Measurements from ENCODE around the gene SIGLEC11. TPM values are rescaled to one million over a fixed set of nuclear protein-coding genes. Genes with fewer than 3 reads are reported as not detected.

SIGLEC11 gene
- total RNA-seq, 1 donor from 2014 or later, result 12.7 TPM

DNA sequence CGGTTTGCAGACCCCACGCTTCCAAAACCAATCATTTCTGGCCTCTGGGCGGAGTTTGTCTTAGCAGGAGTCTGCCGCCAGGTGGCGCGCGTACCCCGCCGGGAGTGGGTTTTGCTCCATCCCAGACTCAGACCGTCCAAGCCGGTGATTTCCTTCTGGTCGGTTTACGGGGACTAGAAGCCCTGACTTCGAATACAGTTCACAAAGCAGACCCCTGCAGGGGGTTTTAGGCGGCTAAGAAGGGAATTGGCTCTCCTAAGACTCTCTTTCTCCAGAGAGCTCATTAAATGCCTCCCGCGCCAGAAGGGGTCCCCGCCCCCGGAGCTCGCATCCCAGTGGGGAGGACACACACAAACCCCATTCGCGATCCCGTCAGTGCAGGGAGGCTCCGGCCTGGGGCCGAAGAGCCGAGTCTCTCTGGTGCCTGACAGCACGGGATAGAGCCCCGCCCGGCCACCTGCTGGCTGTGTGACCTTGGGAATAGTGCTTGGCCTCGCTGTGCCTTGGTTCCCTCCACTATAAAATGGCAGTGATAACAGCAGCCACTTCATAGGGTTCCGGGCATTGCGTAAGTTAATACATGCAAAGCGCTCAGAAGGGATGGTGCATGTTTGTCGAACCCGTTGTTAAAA is 23.1 kb downstream of the SIGLEC11 start:
- intact Hi-C loops (cut with DNase I), result loop anchor here (1.0 kb wide), 1 partner anchor 45 kb away; no protein-coding TSS in a partner anchor
- DNase-seq (ENCODE audit: low spot score in 2 of 2), result peak in 1 of 2 donors; percentile 78
- Histone ChIP-seq H3K36me3 (no peaks in the 10 kb centered on the region), H3K4me3 (peak overlapping the region in 1 of 2 donors; percentile 30), H3K27ac (no peak overlapping the region), H3K27me3 (no peaks in the 10 kb centered on the region), H3K9me3 (no peaks in the 10 kb centered on the region), H3K4me1 (peaks cover 0 to 3% of the 10 kb centered on the region in 2 donors)
- TF ChIP-seq, protein P1, sequence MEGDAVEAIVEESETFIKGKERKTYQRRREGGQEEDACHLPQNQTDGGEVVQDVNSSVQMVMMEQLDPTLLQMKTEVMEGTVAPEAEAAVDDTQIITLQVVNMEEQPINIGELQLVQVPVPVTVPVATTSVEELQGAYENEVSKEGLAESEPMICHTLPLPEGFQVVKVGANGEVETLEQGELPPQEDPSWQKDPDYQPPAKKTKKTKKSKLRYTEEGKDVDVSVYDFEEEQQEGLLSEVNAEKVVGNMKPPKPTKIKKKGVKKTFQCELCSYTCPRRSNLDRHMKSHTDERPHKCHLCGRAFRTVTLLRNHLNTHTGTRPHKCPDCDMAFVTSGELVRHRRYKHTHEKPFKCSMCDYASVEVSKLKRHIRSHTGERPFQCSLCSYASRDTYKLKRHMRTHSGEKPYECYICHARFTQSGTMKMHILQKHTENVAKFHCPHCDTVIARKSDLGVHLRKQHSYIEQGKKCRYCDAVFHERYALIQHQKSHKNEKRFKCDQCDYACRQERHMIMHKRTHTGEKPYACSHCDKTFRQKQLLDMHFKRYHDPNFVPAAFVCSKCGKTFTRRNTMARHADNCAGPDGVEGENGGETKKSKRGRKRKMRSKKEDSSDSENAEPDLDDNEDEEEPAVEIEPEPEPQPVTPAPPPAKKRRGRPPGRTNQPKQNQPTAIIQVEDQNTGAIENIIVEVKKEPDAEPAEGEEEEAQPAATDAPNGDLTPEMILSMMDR (IDR thresholded peaks at IDR 0.05), result peak; percentile 90 to 97 (median 95)

DNA sequence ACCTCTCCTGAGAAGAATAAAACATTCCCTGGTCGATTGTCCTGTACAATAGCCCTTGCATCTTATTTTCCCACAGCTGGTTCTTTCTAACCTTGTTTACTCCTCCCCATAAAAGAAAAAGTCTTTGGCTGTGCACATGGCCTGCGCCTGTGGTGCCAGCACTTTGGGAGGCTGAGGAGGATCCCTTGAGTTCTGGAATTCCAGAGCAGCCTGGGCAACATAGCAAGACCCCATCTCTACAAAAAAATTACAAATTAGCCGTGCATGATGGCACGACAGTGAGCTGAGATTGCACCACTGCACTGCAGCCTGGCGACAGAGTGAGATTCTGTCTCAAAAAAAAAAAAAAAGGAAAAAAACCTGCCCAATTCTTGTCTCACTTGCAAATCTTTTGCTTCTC is 24.4 kb downstream of the SIGLEC11 start:
- Histone ChIP-seq H3K27me3 (no peaks in the 10 kb centered on the region), H3K9me3 (no peaks in the 10 kb centered on the region), H3K4me3 (no peak overlapping the region), H3K4me1 (peaks cover 0 to 3% of the 10 kb centered on the region in 2 donors), H3K27ac (no peak overlapping the region), H3K36me3 (no peaks in the 10 kb centered on the region)
- TF ChIP-seq, protein P1 (IDR thresholded peaks at IDR 0.05), result no peak
- intact Hi-C loops (cut with DNase I), result no loop called here
- DNase-seq (ENCODE audit: low spot score in 2 of 2), result no peak

DNA sequence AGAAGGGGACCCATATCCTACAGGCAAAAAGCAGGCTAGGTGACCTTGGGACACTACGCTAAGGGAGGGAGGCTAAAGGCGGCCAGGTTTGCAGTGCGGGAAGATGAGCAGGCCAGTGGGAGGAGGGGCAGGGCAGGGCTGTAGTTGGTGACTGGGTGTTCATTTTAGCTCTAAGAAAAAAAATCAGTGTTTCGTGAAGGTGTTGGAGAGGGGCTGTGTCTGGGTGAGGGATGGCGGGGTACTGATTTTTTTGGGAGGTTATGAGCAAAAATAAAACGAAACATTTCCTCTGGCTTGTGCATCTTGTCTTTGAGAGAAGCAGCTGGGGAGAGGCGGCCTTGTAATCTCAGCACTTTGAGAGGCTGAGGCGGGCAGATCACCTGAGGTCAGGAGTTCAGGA is 27.3 kb downstream of the SIGLEC11 start:
- no peak for DNase-seq (ENCODE audit: low spot score in 2 of 2)
- Histone ChIP-seq H3K36me3 (no peaks in the 10 kb centered on the region), H3K4me3 (no peak overlapping the region), H3K27ac (no peak overlapping the region), H3K4me1 (peaks cover 0 to 3% of the 10 kb centered on the region in 2 donors), H3K27me3 (no peaks in the 10 kb centered on the region), H3K9me3 (no peaks in the 10 kb centered on the region)
- intact Hi-C loops (cut with DNase I), result no loop called here
- TF ChIP-seq, protein P1 (IDR thresholded peaks at IDR 0.05), result no peak

DNA sequence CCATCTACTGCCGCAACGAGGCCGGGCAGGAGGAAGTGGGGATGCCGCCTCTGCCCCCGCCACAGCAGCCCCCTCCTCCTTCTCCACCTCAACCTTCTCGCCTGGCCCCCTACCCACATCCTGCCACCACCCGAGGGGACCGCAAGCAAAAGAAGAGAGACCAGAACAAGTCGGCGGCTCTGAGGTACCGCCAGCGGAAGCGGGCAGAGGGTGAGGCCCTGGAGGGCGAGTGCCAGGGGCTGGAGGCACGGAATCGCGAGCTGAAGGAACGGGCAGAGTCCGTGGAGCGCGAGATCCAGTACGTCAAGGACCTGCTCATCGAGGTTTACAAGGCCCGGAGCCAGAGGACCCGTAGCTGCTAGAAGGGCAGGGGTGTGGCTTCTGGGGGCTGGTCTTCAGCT is 28.2 kb downstream of the SIGLEC11 start:
- H3K4me1 ChIP-seq, result peaks cover 1 to 5% of the 10 kb centered on the region in 2 donors
- intact Hi-C loops (cut with DNase I), result no loop called here
- H3K36me3 ChIP-seq, result no peaks in the 10 kb centered on the region
- H3K9me3 ChIP-seq, result no peaks in the 10 kb centered on the region
- no peak for DNase-seq (ENCODE audit: low spot score in 2 of 2)
- no peak overlapping the region for H3K27ac ChIP-seq
- no peak overlapping the region for H3K4me3 ChIP-seq
- no peaks in the 10 kb centered on the region for H3K27me3 ChIP-seq
- TF ChIP-seq, protein P1 (IDR thresholded peaks at IDR 0.05), result no peak

DNA sequence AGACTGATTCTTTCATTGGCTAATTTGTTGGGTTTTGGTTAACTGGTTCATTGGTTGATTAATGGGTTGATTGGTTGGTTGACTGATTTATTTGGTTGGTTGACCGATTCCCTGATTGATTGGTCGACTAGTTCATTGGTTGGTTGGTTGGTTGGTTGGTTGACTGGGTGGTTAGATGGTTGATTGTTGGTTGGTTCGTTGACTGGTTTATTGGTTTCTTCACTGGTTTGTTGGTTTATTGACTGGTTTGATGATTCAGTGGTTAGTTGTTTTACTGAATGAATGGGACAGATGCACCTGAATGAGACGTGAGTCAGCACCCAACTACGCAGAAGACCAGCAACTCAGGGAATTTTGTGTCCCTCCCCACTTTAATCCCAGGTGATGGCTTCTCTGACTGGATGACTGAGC is 28.9 kb downstream of the SIGLEC11 start:
- Histone ChIP-seq H3K4me3 (no peak overlapping the region), H3K27ac (no peak overlapping the region), H3K36me3 (peaks cover 0 to 3% of the 10 kb centered on the region in 2 donors), H3K4me1 (peaks cover 3 to 11% of the 10 kb centered on the region in 2 donors), H3K9me3 (no peaks in the 10 kb centered on the region), H3K27me3 (no peaks in the 10 kb centered on the region)
- TF ChIP-seq, protein P1 (IDR thresholded peaks at IDR 0.05), result no peak
- DNase-seq (ENCODE audit: low spot score in 2 of 2), result no peak
- intact Hi-C loops (cut with DNase I), result no loop called here

Measured in ascending aorta (tissue), 2 donors.